Endothelial cell of umbilical vein (primary cell): ENCODE results near the gene PHLDB2.

ENCODE experiments used
- POLR2A ChIP-seq: IDR thresholded peaks from 2 replicates; pipeline ENCODE4 v1.6.1; 2012; ENCODE audit warnings: low read depth, mild to moderate bottlenecking, control low read depth, low read length
- POLR2AphosphoS5 ChIP-seq: IDR thresholded peaks from 2 replicates; pipeline ENCODE4 v1.6.1; 2012; ENCODE audit warnings: low read depth, mild to moderate bottlenecking, control low read depth, low read length, moderate library complexity; ENCODE audit not compliant: insufficient read depth
- TF ChIP-seq, protein P1 (sequence below), 2 donors: IDR thresholded peaks; 1 replicate in 1 of 2; 2 replicates in 1 of 2; pipeline ENCODE4 v1.5.1; 2011; ENCODE audit warnings: low read length in 2 of 2, mild to moderate bottlenecking in 2 of 2, moderate library complexity in 2 of 2, control low read depth in 1 of 2, inconsistent platforms in 1 of 2, low read depth in 1 of 2; ENCODE audit not compliant: insufficient read depth in 1 of 2; ENCODE audit errors: extremely low read depth in 1 of 2

DNA sequence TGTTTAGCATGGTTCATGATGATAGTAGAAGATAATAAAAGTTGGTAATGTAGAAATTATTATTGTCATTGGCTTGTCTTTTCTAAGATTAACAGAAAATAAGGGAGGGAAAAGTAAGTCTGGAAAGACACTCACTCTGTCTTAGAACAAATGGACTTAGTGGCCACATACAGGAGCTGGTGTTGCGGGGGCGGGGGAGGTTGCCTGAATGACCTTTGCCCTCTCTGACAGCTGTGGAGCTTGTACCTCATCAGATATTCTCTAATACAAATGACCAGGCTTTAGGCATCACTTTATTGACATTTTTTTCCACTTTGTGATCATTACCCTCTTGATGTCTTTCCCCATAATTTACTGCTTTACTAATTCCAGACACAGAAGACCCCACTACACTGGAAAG, 145.6 kb downstream of the PHLDB2 start:
- TF ChIP-seq, protein P1, sequence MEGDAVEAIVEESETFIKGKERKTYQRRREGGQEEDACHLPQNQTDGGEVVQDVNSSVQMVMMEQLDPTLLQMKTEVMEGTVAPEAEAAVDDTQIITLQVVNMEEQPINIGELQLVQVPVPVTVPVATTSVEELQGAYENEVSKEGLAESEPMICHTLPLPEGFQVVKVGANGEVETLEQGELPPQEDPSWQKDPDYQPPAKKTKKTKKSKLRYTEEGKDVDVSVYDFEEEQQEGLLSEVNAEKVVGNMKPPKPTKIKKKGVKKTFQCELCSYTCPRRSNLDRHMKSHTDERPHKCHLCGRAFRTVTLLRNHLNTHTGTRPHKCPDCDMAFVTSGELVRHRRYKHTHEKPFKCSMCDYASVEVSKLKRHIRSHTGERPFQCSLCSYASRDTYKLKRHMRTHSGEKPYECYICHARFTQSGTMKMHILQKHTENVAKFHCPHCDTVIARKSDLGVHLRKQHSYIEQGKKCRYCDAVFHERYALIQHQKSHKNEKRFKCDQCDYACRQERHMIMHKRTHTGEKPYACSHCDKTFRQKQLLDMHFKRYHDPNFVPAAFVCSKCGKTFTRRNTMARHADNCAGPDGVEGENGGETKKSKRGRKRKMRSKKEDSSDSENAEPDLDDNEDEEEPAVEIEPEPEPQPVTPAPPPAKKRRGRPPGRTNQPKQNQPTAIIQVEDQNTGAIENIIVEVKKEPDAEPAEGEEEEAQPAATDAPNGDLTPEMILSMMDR (IDR thresholded peaks at IDR 0.05; ENCODE audit: extremely low read depth in 1 of 2, insufficient read depth in 1 of 2, low read depth in 1 of 2, low read length in 2 of 2) = no peak
- TF ChIP-seq POLR2A (no peak), POLR2AphosphoS5 (no peak)
